Vagina (tissue), 2 donors: ENCODE data around the gene FAM53B.

Experiments used
- POLR2A ChIP-seq, 2 donors: fragments of 450-650 bp; IDR thresholded peaks; one replicate each; pipeline ENCODE4 v1.6.1; 2017; ENCODE audit warnings: antibody characterized with exemption in 2 of 2, mild to moderate bottlenecking in 2 of 2, moderate library complexity in 2 of 2
- POLR2AphosphoS5 ChIP-seq, 2 donors: sonication (generic); formaldehyde crosslinking; IDR thresholded peaks; one replicate each; pipeline ENCODE4 v1.9.0; 2017; ENCODE audit warnings: antibody characterized with exemption in 2 of 2, mild to moderate bottlenecking in 2 of 2, low read depth in 1 of 2; ENCODE audit not compliant: insufficient read depth in 1 of 2
- TF ChIP-seq, protein P1 (sequence below), 3 experiments: fragments of 450-650 bp in 2 of 3; fragments of 200-600 bp in 1 of 3; sonication (generic) in 1 of 3; IDR thresholded peaks; one replicate each; pipeline ENCODE4 v1.5.1; 2017 to 2019; ENCODE audit warnings: antibody characterized with exemption in 3 of 3, mild to moderate bottlenecking in 2 of 3, moderate library complexity in 2 of 3

- TF ChIP-seq POLR2A (IDR thresholded peaks at IDR 0.05) = no peak
- TF ChIP-seq, protein P1, sequence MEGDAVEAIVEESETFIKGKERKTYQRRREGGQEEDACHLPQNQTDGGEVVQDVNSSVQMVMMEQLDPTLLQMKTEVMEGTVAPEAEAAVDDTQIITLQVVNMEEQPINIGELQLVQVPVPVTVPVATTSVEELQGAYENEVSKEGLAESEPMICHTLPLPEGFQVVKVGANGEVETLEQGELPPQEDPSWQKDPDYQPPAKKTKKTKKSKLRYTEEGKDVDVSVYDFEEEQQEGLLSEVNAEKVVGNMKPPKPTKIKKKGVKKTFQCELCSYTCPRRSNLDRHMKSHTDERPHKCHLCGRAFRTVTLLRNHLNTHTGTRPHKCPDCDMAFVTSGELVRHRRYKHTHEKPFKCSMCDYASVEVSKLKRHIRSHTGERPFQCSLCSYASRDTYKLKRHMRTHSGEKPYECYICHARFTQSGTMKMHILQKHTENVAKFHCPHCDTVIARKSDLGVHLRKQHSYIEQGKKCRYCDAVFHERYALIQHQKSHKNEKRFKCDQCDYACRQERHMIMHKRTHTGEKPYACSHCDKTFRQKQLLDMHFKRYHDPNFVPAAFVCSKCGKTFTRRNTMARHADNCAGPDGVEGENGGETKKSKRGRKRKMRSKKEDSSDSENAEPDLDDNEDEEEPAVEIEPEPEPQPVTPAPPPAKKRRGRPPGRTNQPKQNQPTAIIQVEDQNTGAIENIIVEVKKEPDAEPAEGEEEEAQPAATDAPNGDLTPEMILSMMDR (IDR thresholded peaks at IDR 0.05) = no peak
- TF ChIP-seq POLR2AphosphoS5 (IDR thresholded peaks at IDR 0.05; ENCODE audit: insufficient read depth in 1 of 2, low read depth in 1 of 2) = no peak
These were observed 83.6 kb downstream of the FAM53B start for GRCh38 chr10:124660404-124661125.
